RWPE2 (cell line): ENCODE data around the gene XCL2.

Experiments
- ATAC-seq: fragments of 200-7000 bp; cut with Tn5 transposase; 3 replicates; pipeline ENCODE4 v1.9.1; 2021; ENCODE audit warnings: low read depth
- DNase-seq: peaks from one replicate; pipeline ENCODE4 v3.0.0-alpha.2; 2020; ENCODE audit warnings: low spot score
- H3K27ac ChIP-seq: fragments of 450-650 bp; 2 replicates; pipeline ENCODE4 v1.5.1; 2017; ENCODE audit warnings: mild to moderate bottlenecking; ENCODE audit not compliant: poor library complexity, severe bottlenecking
- H3K27me3 ChIP-seq: fragments of 250-450 bp; sonication (Bioruptor Pico); 2 replicates; pipeline ENCODE4 v1.5.1; 2021; ENCODE audit warnings: mild to moderate bottlenecking, moderate library complexity; ENCODE audit not compliant: insufficient read depth, poor library complexity, severe bottlenecking
- H3K36me3 ChIP-seq: fragments of 250-450 bp; sonication (Bioruptor Pico); 2 replicates; pipeline ENCODE4 v1.5.1; 2020; ENCODE audit warnings: low read depth, mild to moderate bottlenecking, moderate library complexity
- H3K4me1 ChIP-seq: fragments of 250-450 bp; sonication (Bioruptor Pico); 2 replicates; pipeline ENCODE4 v1.5.1; 2021; ENCODE audit warnings: mild to moderate bottlenecking, moderate library complexity; ENCODE audit not compliant: insufficient read depth, poor library complexity, severe bottlenecking
- H3K4me3 ChIP-seq: fragments of 250-450 bp; sonication (Bioruptor Pico); 2 replicates; pipeline ENCODE4 v1.5.1; 2021; ENCODE audit warnings: mild to moderate bottlenecking, moderate library complexity; ENCODE audit not compliant: severe bottlenecking
- H3K9me3 ChIP-seq: fragments of 250-450 bp; sonication (Bioruptor Pico); 2 replicates; pipeline ENCODE4 v1.5.1; 2021; ENCODE audit warnings: mild to moderate bottlenecking, moderate library complexity; ENCODE audit not compliant: severe bottlenecking
- CTCF ChIP-seq: fragments of 450-650 bp; IDR thresholded peaks from one replicate; pipeline ENCODE4 v1.5.1; 2017; ENCODE audit warnings: mild to moderate bottlenecking, moderate library complexity; ENCODE audit not compliant: poor library complexity, severe bottlenecking

XCL2 gene

GRCh38 chr1:168513656-168514404, 30.0 kb downstream of the XCL2 start:
- H3K36me3 ChIP-seq, result no peaks in the 10 kb centered on the region
- no peak for TF ChIP-seq CTCF
- DNase-seq, result no peak
- H3K4me3 ChIP-seq, result no peak overlapping the region
- ATAC-seq, result no peak
- no peaks in the 10 kb centered on the region for H3K4me1 ChIP-seq
- H3K27me3 ChIP-seq, result no peaks in the 10 kb centered on the region
- no peak overlapping the region for H3K27ac ChIP-seq
- no peaks in the 10 kb centered on the region for H3K9me3 ChIP-seq

GRCh38 chr1:168512864-168513595, 30.8 kb downstream of the XCL2 start:
- Histone ChIP-seq H3K4me3 (no peak overlapping the region), H3K4me1 (no peaks in the 10 kb centered on the region), H3K9me3 (no peaks in the 10 kb centered on the region), H3K27me3 (no peaks in the 10 kb centered on the region), H3K27ac (no peak overlapping the region), H3K36me3 (no peaks in the 10 kb centered on the region)
- DNase-seq (no peak), ATAC-seq (no peak)
- TF ChIP-seq CTCF, result no peak

- DNase-seq (no peak), ATAC-seq (no peak)
- H3K36me3 ChIP-seq, result no peaks in the 10 kb centered on the region
- no peak overlapping the region for H3K27ac ChIP-seq
- TF ChIP-seq CTCF, result no peak
- H3K9me3 ChIP-seq, result no peaks in the 10 kb centered on the region
- peaks cover 16% of the 10 kb centered on the region for H3K4me1 ChIP-seq
- H3K27me3 ChIP-seq, result no peaks in the 10 kb centered on the region
- no peak overlapping the region for H3K4me3 ChIP-seq
These were observed 33.7 kb downstream of the XCL2 start for GRCh38 chr1:168509875-168510791.

GRCh38 chr1:168509210-168509609, 34.6 kb downstream of the XCL2 start:
- no peak overlapping the region for H3K4me3 ChIP-seq
- H3K4me1 ChIP-seq, result peaks cover 22% of the 10 kb centered on the region
- ATAC-seq, result no peak
- H3K9me3 ChIP-seq, result no peaks in the 10 kb centered on the region
- no peak for TF ChIP-seq CTCF
- H3K36me3 ChIP-seq, result no peaks in the 10 kb centered on the region
- H3K27ac ChIP-seq, result no peak overlapping the region
- DNase-seq, result no peak
- H3K27me3 ChIP-seq, result no peaks in the 10 kb centered on the region
